Activated CD4-positive, alpha-beta T cell treated with anti-CD3 and anti-CD28 coated beads, Interleukin-2, amount 10 ng/mL, durations not matched to agents 7 days and 5 days (primary cell): ENCODE data around the gene GLS2. TPM values are rescaled to one million over a fixed set of nuclear protein-coding genes. Genes with fewer than 3 reads are reported as not detected.
"Not testable (repeated sequence)": the region's sequence is repeated elsewhere in the genome, so short reads cannot be mapped to it uniquely, and the experiment has no call there.

Source experiments
- CTCF ChIA-PET: fragments of 350-600 bp; sonication (Branson Sonifier 250); formaldehyde crosslinking; loops from one replicate; lab custom pipeline; 2021; ENCODE audit warnings: antibody characterized with exemption; lab: Charles Lee
- POLR2A ChIA-PET: fragments of 350-600 bp; sonication (Branson Sonifier 250); formaldehyde crosslinking; loops from one replicate; lab custom pipeline; 2021; ENCODE audit warnings: antibody characterized with exemption; lab: Charles Lee
- DNase-seq: peaks from one replicate; pipeline ENCODE4 v3.0.0-alpha.2; 2020
- H3K27ac Mint-ChIP-seq: one replicate; pipeline ENCODE4 v1.8.0; 2021; ENCODE audit warnings: mild to moderate bottlenecking, moderate library complexity, mixed read lengths
- H3K27me3 Mint-ChIP-seq: one replicate; pipeline ENCODE4 v1.8.0; 2021; ENCODE audit warnings: mixed read lengths
- H3K36me3 Mint-ChIP-seq: one replicate; pipeline ENCODE4 v1.8.0; 2021; ENCODE audit warnings: low read depth, mixed read lengths
- H3K4me1 Mint-ChIP-seq: one replicate; pipeline ENCODE4 v1.8.0; 2021; ENCODE audit warnings: mixed read lengths
- H3K4me3 Mint-ChIP-seq: one replicate; pipeline ENCODE4 v1.8.0; 2021; ENCODE audit warnings: mild to moderate bottlenecking, moderate library complexity, mixed read lengths
- H3K9me3 Mint-ChIP-seq: one replicate; pipeline ENCODE4 v1.8.0; 2021; ENCODE audit warnings: mixed read lengths
- total RNA-seq, 2 experiments: library from RNA; stranded (reverse); gene quantifications; one replicate each; pipeline ENCODE4 v1.2.3, GENCODE V29; 2021

Gene GLS2
- total RNA-seq, 2 experiments from 2014 or later: 1.1 to 1.9 TPM

- DNase-seq: no peak
- Mint-ChIP-seq H3K4me3 (no peak overlapping the region), H3K9me3 (no peaks in the 10 kb centered on the region), H3K36me3 (no peaks in the 10 kb centered on the region), H3K4me1 (peaks cover 36% of the 10 kb centered on the region), H3K27ac (no peak overlapping the region), H3K27me3 (peaks cover 2% of the 10 kb centered on the region)
- ChIA-PET CTCF (interaction anchor here (0.5 to 0.6 kb wide), 2 partner anchors 8 to 18 kb away, joined by 3 read pairs; no protein-coding TSS in a partner anchor), POLR2A (no interaction called here)
Measured at GRCh38 chr12:56517854-56518253, 29.9 kb upstream of the GLS2 start.

DNA sequence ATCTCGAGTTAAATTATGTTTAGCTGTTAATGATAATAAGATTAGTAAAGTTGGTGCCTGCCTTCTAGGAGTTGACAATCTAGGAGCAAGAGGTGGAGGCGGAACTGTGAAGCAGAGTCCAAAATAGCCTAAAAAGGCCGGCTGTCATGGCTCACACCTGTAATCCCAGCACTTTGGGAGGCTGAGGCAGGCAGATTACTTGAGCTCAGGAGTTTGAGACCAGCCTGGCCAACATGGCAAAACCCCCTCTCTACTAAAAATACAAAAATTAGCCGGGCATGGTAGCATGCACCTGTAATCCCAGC, 26.0 kb upstream of the GLS2 start:
- not testable (repeated sequence) for H3K4me1 Mint-ChIP-seq

DNA sequence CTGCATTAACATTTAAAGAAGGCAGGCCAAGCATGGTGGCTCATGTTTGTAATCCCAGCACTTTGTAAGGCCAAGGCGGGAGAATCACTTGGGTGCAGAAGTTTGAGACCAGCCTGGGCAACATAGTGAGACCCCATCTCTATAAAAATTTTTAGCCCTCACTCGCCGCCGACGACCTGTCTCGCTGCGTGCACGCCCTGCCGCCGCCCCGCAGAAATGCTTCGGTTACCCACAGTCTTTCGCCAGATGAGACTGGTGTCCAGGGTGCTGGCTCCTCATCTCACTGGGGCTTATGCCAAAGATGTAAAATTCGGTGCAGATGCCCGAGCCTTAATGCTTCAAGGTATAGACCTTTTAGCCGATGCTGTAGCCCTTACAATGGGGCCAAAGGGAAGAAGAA, 22.8 kb upstream of the GLS2 start:
- CTCF ChIA-PET: no interaction called here
- DNase-seq: no peak
- Mint-ChIP-seq H3K27me3 (peaks cover 15% of the 10 kb centered on the region), H3K4me1 (peaks cover 4% of the 10 kb centered on the region), H3K9me3 (no peaks in the 10 kb centered on the region), H3K27ac (no peak overlapping the region), H3K4me3 (no peak overlapping the region), H3K36me3 (no peaks in the 10 kb centered on the region)
- POLR2A ChIA-PET: no interaction called here

More for the DNA sequence above, 26.0 kb upstream of the GLS2 start:
- H3K4me3 Mint-ChIP-seq, H3K9me3 Mint-ChIP-seq, H3K36me3 Mint-ChIP-seq, DNase-seq, H3K27ac Mint-ChIP-seq: not testable (repeated sequence)
- POLR2A ChIA-PET: interaction anchor here (0.5 kb wide), 1 partner anchor 118 kb away, joined by 3 read pairs; no protein-coding TSS in a partner anchor
- CTCF ChIA-PET: interaction anchor here (0.7 to 2.6 kb wide), 15 partner anchors 11 to 120 kb away, joined by 3 to 11 read pairs (median 4); partner anchors contain the start of gene GLS2
- H3K27me3 Mint-ChIP-seq: peaks cover 15% of the 10 kb centered on the region

DNA sequence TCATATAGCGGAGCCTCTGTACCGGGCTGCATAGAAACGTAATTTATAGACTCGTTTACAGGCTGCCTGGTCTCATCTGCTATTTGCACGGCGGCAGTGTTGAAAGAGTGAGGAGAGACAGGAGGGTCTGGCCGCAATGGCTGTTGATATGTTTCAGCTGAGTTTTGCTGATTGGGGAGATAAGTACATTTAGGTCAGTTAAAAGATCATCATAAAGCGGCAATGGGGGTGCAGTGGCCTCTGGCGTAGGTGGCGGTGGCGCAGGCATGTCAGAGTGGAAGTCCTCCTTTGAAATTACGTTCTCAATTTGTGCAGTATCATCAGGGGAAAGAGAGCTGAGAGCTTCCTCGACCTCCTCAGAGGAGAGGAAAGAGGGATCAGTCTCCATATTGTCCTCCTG, 11.9 kb upstream of the GLS2 start:
- H3K9me3 Mint-ChIP-seq, H3K4me3 Mint-ChIP-seq, H3K36me3 Mint-ChIP-seq, H3K4me1 Mint-ChIP-seq, H3K27me3 Mint-ChIP-seq, H3K27ac Mint-ChIP-seq, DNase-seq, POLR2A ChIA-PET: not testable (repeated sequence)
- CTCF ChIA-PET: interaction anchor here (0.5 to 0.6 kb wide), 2 partner anchors 74 to 263 kb away, joined by 3 to 4 read pairs; no protein-coding TSS in a partner anchor

DNA sequence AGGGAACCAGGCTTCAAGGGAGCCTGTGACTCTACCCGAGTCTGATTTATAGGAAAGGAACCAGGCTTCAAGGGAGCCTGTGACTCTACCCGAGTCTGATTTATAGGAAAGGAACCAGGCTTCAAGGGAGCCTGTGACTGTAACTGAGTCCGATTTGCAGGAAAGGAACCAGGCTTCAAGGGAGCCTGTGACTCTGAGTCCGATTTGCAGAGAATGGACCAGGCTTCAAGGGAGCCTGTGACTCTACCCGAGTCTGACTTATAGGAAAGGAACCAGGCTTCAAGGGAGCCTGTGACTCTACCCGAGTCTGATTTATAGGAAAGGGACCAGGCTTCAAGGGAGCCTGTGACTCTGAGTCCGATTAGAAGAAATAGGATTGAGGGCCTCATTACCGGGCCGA, 11.5 kb upstream of the GLS2 start:
- H3K4me3 Mint-ChIP-seq, DNase-seq, H3K9me3 Mint-ChIP-seq, H3K4me1 Mint-ChIP-seq, H3K27ac Mint-ChIP-seq, H3K36me3 Mint-ChIP-seq, H3K27me3 Mint-ChIP-seq, POLR2A ChIA-PET, CTCF ChIA-PET: not testable (repeated sequence)

DNA sequence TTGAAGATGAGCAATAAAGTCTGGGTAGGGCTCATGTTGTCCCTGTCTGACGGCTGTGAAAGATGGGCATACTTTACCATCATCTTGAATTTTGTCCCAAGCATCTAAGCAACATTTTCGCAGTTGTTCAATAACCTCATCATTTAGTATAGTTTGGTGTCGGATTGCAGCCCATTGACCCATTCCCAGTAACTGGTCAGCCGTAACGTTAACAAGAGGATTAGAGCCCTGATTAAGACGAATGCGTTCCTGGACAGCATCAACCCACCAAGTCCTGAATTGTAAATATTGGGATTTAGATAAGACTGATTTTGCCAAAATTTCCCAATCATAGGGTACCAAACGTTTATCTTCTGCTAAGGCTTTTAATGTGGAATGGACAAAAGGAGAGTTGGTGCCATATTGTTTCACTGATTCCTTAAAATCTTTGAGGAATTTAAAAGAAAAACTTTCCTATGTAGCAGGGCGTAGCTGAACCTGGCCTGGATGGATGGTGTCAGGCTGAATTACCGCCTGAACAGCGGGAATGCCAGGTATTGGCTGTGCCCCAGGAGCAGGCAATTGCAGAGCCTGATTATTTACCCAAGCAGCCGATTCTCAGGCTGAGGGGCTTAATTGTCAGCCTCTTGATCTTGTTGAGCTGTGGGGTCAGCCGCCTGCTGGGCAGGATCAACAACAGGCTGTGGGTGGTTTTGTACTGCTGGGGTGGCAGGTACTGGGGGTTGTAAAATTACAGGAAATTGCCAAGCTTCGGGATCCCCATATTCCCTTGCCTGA, 10.4 kb upstream of the GLS2 start:
- H3K4me3 Mint-ChIP-seq, H3K27ac Mint-ChIP-seq, CTCF ChIA-PET, H3K4me1 Mint-ChIP-seq, DNase-seq, H3K27me3 Mint-ChIP-seq, H3K36me3 Mint-ChIP-seq, POLR2A ChIA-PET, H3K9me3 Mint-ChIP-seq: not testable (repeated sequence)

DNA sequence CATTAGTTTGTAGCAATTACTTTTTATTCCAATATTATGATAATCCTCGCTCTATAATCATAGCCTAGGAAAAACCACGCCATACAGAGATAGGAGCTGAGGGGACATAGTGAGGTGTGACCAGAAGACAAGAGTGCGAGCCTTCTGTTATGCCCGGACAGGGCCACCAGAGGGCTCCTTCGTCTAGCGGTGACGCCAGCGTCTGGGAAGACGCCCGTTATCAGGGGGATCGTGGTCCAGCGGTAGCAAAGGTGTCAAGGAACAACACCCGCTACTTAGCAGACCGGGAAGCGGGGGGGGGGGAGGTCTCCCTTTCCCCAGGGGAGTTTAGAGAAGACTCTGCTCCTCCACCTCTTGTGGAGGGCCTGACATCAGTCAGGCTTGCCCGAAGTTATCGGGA, 8.7 kb upstream of the GLS2 start:
- H3K36me3 Mint-ChIP-seq, H3K4me3 Mint-ChIP-seq, H3K9me3 Mint-ChIP-seq, POLR2A ChIA-PET, H3K4me1 Mint-ChIP-seq, H3K27ac Mint-ChIP-seq: not testable (repeated sequence)
- H3K27me3 Mint-ChIP-seq: peaks cover 14% of the 10 kb centered on the region
- CTCF ChIA-PET: interaction anchor here (1.0 to 1.5 kb wide), 2 partner anchors 11 to 352 kb away, joined by 3 to 5 read pairs; no protein-coding TSS in a partner anchor
- DNase-seq: peak; percentile 40

DNA sequence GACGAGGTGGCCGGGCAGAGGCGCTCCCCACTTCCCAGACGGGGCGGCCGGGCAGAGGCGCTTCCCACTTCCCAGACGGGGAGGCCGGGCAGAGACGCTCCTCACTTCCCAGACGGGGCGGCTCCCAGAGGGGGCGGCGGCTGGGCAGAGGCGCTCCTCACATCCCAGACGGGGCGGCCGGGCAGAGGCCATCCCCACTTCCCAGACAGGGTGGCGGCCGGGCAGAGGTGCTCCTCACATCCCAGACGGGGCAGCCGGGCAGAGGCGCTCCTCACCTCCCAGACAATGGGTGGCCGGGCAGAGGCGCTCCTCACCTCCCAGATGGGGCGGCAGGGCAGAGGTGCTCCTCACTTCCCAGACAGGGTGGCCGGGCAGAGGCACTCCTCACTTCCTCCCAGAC, 6.5 kb upstream of the GLS2 start:
- DNase-seq, H3K9me3 Mint-ChIP-seq, H3K36me3 Mint-ChIP-seq, CTCF ChIA-PET, H3K4me3 Mint-ChIP-seq, H3K4me1 Mint-ChIP-seq, H3K27ac Mint-ChIP-seq, POLR2A ChIA-PET: not testable (repeated sequence)
- H3K27me3 Mint-ChIP-seq: peaks cover 27% of the 10 kb centered on the region

- H3K9me3 Mint-ChIP-seq, H3K27ac Mint-ChIP-seq, H3K4me1 Mint-ChIP-seq, H3K36me3 Mint-ChIP-seq, H3K4me3 Mint-ChIP-seq, CTCF ChIA-PET, POLR2A ChIA-PET, DNase-seq: not testable (repeated sequence)
- peaks cover 30% of the 10 kb centered on the region for H3K27me3 Mint-ChIP-seq
Measured at GRCh38 chr12:56494106-56494415, 6.1 kb upstream of the GLS2 start.

DNA sequence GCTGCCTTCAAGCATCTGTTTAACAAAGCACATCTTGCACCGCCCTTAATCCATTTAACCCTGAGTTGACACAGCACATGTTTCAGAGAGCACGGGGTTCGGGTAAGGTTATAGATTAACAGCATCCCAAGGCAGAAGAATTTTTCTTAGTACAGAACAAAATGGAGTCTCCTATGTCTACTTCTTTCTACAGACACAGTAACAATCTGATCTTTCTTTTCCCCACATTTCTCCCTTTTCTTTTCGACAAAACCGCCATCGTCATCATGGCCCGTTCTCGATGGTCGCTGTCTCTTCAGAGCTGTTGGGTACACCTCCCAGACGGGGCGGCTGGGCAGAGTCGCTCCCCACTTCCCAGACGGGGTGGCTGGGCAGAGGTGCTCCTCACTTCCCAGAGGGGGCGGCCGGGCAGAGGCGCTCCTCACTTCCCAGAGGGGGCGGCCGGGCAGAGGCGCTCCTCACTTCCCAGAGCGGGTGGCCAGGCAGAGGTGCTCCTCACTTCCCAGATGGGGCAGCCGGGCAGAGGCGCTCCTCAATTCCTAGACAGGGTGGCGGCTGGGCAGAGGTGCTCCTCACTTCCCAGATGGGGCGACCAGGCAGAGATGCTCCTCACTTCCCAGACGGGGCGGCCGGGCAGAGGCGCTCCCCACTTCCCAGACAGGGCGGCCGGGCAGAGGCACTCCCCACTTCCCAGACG, 5.6 kb upstream of the GLS2 start:
- H3K4me1 Mint-ChIP-seq, H3K36me3 Mint-ChIP-seq: not testable (repeated sequence)

DNA sequence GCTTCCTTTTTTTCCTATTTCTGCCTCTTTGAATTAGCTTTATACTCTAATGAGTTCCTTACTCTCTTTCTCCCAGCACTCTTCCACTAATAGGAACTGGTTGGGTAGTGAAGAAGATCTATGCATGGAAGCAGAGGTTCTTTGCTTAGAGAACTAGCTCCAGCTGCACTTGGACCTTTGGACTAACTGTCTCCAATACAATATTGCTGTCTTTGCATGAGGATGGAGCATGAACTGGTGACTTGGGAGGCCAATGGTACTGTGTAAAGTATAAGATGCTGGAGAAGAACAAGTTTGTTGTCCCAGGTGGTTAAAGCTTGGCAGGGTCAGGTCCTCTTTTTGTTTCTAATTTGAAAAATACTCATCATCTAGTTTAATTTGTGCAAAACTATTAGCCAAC, 2.4 kb upstream of the GLS2 start:
- H3K9me3 Mint-ChIP-seq: no peaks in the 10 kb centered on the region
- H3K27me3 Mint-ChIP-seq: peaks cover 53% of the 10 kb centered on the region
- no peak overlapping the region for H3K4me3 Mint-ChIP-seq
- H3K4me1 Mint-ChIP-seq: peaks cover 17% of the 10 kb centered on the region
- ChIA-PET CTCF (interaction anchor here (0.9 to 1.3 kb wide), 3 partner anchors 21 to 300 kb away, joined by 3 read pairs; no protein-coding TSS in a partner anchor), POLR2A (no interaction called here)
- no peak for DNase-seq
- peaks cover 5% of the 10 kb centered on the region for H3K36me3 Mint-ChIP-seq
- H3K27ac Mint-ChIP-seq: no peak overlapping the region

More for the DNA sequence above, 5.6 kb upstream of the GLS2 start:
- DNase-seq, POLR2A ChIA-PET, CTCF ChIA-PET, H3K9me3 Mint-ChIP-seq, H3K27ac Mint-ChIP-seq, H3K4me3 Mint-ChIP-seq: not testable (repeated sequence)
- H3K27me3 Mint-ChIP-seq: peaks cover 32% of the 10 kb centered on the region

DNA sequence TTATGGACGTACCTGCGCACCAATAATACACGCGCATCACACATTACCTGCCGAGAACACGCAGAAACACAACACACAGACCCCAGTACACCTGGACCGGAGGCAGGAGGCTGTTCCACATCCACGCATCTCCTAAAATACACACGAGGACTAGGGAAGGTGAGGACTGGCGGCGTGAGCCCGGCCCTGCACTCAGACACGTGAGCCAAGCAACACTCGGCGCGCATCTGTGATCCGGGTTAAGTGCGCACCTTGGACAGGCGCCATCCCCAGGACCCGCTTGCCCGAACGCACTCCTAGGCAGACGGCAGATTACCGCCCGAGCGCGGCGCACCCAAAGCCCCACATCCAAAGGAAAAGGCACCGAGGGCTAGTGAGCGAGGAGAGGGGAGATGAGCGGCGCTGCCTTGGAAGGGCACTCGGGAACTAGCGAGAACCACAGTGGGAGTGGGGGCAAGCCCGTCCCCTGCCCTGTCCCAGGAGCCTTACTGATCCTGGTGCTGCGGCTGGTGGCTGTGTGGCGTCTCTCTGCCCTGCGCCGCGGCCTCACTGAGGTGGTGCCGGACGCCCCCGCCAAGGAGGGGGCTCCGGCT, 417 bp downstream of the GLS2 start:
- DNase-seq: peak; percentile 28
- H3K27me3 Mint-ChIP-seq: peaks cover 50% of the 10 kb centered on the region
- ChIA-PET CTCF (interaction anchor here (1.0 to 1.3 kb wide), 2 partner anchors 18 to 27 kb away, joined by 3 read pairs; no protein-coding TSS in a partner anchor), POLR2A (no interaction called here)
- peaks cover 17% of the 10 kb centered on the region for H3K4me1 Mint-ChIP-seq
- H3K27ac Mint-ChIP-seq: peak overlapping the region; percentile 78
- H3K4me3 Mint-ChIP-seq: peak overlapping the region; percentile 73
- H3K36me3 Mint-ChIP-seq: peaks cover 5% of the 10 kb centered on the region
- no peaks in the 10 kb centered on the region for H3K9me3 Mint-ChIP-seq

DNA sequence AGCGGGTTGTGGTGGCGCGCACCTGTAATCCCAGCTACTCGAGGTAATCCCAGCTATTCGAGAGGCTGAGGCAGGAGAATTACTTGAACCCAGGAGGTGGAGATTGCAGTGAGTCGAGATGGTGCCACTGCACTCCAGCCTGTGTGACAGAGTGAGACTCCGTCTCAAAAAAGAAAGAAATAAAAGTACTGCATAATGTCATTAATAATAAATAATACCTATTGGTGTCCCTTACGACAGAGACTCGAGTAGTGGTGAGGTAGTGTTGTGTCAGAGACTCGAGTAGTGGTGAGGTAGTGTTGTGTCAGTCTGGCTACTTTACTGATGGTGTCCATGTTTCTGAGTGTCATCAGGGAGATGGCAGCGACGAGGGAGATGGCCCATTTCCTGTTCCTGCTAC, 1.3 kb downstream of the GLS2 start:
- Mint-ChIP-seq H3K27me3 (peaks cover 48% of the 10 kb centered on the region), H3K4me3 (no peak overlapping the region), H3K27ac (no peak overlapping the region), H3K36me3 (peaks cover 5% of the 10 kb centered on the region), H3K4me1 (peaks cover 17% of the 10 kb centered on the region), H3K9me3 (no peaks in the 10 kb centered on the region)
- POLR2A ChIA-PET: no interaction called here
- CTCF ChIA-PET: interaction anchor here (0.6 to 1.1 kb wide), 2 partner anchors 22 to 28 kb away, joined by 3 to 5 read pairs; no protein-coding TSS in a partner anchor
- no peak for DNase-seq
